ENCODE results near the gene GPR162. TPM values are rescaled to one million over a fixed set of nuclear protein-coding genes. Genes with fewer than 3 reads are reported as not detected.

GPR162 gene
- total and polyA plus RNA-seq, 2 experiments from 2014 or later = 38.6 to 41.1 TPM

Other genes starting within 250 kb of the GPR162 start
- 363 and 580 TPM in 2 replicates for gene CHD4, start 214.4 kb upstream of the GPR162 start, total RNA-seq
- 155 and 204 TPM in 2 replicates for gene CHD4, start 214.4 kb upstream of the GPR162 start, polyA plus RNA-seq
- 0.07 and 0.71 TPM in 2 replicates for gene LPAR5, start 185.9 kb upstream of the GPR162 start, total RNA-seq
- 0.10 and 0.78 TPM in 2 replicates for gene LPAR5, start 185.9 kb upstream of the GPR162 start, polyA plus RNA-seq
- 0.99 and 2.8 TPM in 2 replicates for gene ACRBP, start 174.4 kb upstream of the GPR162 start, total RNA-seq
- 2.6 and 7.0 TPM in 2 replicates for gene ACRBP, start 174.4 kb upstream of the GPR162 start, polyA plus RNA-seq
- gene ING4, start 158.7 kb upstream of the GPR162 start, total RNA-seq = 95.2 and 107 TPM in 2 replicates
- 95.3 and 96.2 TPM in 2 replicates for gene ING4, start 158.7 kb upstream of the GPR162 start, polyA plus RNA-seq
- gene ZNF384, start 132.4 kb upstream of the GPR162 start, total RNA-seq = 39.4 and 44.9 TPM in 2 replicates
- 38.2 and 44.1 TPM in 2 replicates for gene ZNF384, start 132.4 kb upstream of the GPR162 start, polyA plus RNA-seq
- gene PIANP, start 121.0 kb upstream of the GPR162 start, total RNA-seq = 0.36 and 5.5 TPM in 2 replicates
- 4.1 and 5.0 TPM in 2 replicates for gene PIANP, start 121.0 kb upstream of the GPR162 start, polyA plus RNA-seq
- gene COPS7A, start 97.8 kb upstream of the GPR162 start, total RNA-seq = 71.0 and 82.1 TPM in 2 replicates
- gene COPS7A, start 97.8 kb upstream of the GPR162 start, polyA plus RNA-seq = 97.7 and 108 TPM in 2 replicates
- 342 and 449 TPM in 2 replicates for gene MLF2, start 68.7 kb upstream of the GPR162 start, total RNA-seq
- 575 and 592 TPM in 2 replicates for gene MLF2, start 68.7 kb upstream of the GPR162 start, polyA plus RNA-seq
- 194 and 290 TPM in 2 replicates for gene PTMS, start 55.5 kb upstream of the GPR162 start, total RNA-seq
- 426 and 467 TPM in 2 replicates for gene PTMS, start 55.5 kb upstream of the GPR162 start, polyA plus RNA-seq
- gene LAG3, start 49.3 kb upstream of the GPR162 start, total RNA-seq = 0.15 TPM in 1 of 2 replicates, not detected in the other
- gene LAG3, start 49.3 kb upstream of the GPR162 start, polyA plus RNA-seq = 0.34 TPM in 1 of 2 replicates, not detected in the other
- gene CD4, start 32.3 kb upstream of the GPR162 start, total RNA-seq = 3.1 and 3.3 TPM in 2 replicates
- gene CD4, start 32.3 kb upstream of the GPR162 start, polyA plus RNA-seq = 5.2 and 5.9 TPM in 2 replicates
- 11.6 and 19.7 TPM in 2 replicates for gene P3H3, start 6.6 kb downstream of the GPR162 start, total RNA-seq
- 13.7 and 18.2 TPM in 2 replicates for gene P3H3, start 6.6 kb downstream of the GPR162 start, polyA plus RNA-seq
- gene GNB3, start 19.1 kb downstream of the GPR162 start, total RNA-seq = 3.0 and 5.2 TPM in 2 replicates
- 1.7 and 2.1 TPM in 2 replicates for gene GNB3, start 19.1 kb downstream of the GPR162 start, polyA plus RNA-seq
- 11.5 and 42.8 TPM in 2 replicates for gene CDCA3, start 29.5 kb downstream of the GPR162 start, total RNA-seq
- gene CDCA3, start 29.5 kb downstream of the GPR162 start, polyA plus RNA-seq = 10.4 and 84.9 TPM in 2 replicates
- gene USP5, start 30.3 kb downstream of the GPR162 start, total RNA-seq = 145 and 150 TPM in 2 replicates
- 156 TPM in 2 replicates for gene USP5, start 30.3 kb downstream of the GPR162 start, polyA plus RNA-seq
- gene TPI1, start 45.7 kb downstream of the GPR162 start, total RNA-seq = 1,963 and 2,650 TPM in 2 replicates
- gene TPI1, start 45.7 kb downstream of the GPR162 start, polyA plus RNA-seq = 3,554 and 4,448 TPM in 2 replicates
- 11.6 and 12.3 TPM in 2 replicates for gene SPSB2, start 51.5 kb downstream of the GPR162 start, total RNA-seq
- 13.5 and 15.6 TPM in 2 replicates for gene SPSB2, start 51.5 kb downstream of the GPR162 start, polyA plus RNA-seq
- 17.5 and 18.8 TPM in 2 replicates for gene LRRC23, start 83.0 kb downstream of the GPR162 start, total RNA-seq
- gene LRRC23, start 83.0 kb downstream of the GPR162 start, polyA plus RNA-seq = 23.7 and 24.8 TPM in 2 replicates
- gene ENO2, start 92.8 kb downstream of the GPR162 start, total RNA-seq = 56.2 and 87.7 TPM in 2 replicates
- 133 and 154 TPM in 2 replicates for gene ENO2, start 92.8 kb downstream of the GPR162 start, polyA plus RNA-seq
- 28.1 and 46.4 TPM in 2 replicates for gene ATN1, start 106.1 kb downstream of the GPR162 start, total RNA-seq
- 22.8 and 37.8 TPM in 2 replicates for gene ATN1, start 106.1 kb downstream of the GPR162 start, polyA plus RNA-seq
- gene RNU7-1, start 122.0 kb downstream of the GPR162 start, total RNA-seq = not detected in 2 replicates
- gene RNU7-1, start 122.0 kb downstream of the GPR162 start, polyA plus RNA-seq = not detected in 2 replicates
- 260 and 307 TPM in 2 replicates for gene C12orf57, start 122.2 kb downstream of the GPR162 start, total RNA-seq
- gene C12orf57, start 122.2 kb downstream of the GPR162 start, polyA plus RNA-seq = 154 and 208 TPM in 2 replicates
- gene PTPN6, start 129.5 kb downstream of the GPR162 start, total RNA-seq = 17.4 and 19.2 TPM in 2 replicates
- 25.2 and 28.4 TPM in 2 replicates for gene PTPN6, start 129.5 kb downstream of the GPR162 start, polyA plus RNA-seq
- gene PHB2, start 148.8 kb downstream of the GPR162 start, total RNA-seq = 350 and 388 TPM in 2 replicates
- 181 and 228 TPM in 2 replicates for gene PHB2, start 148.8 kb downstream of the GPR162 start, polyA plus RNA-seq
- gene EMG1, start 149.1 kb downstream of the GPR162 start, total RNA-seq = 15.7 and 21.5 TPM in 2 replicates
- gene EMG1, start 149.1 kb downstream of the GPR162 start, polyA plus RNA-seq = 29.7 and 39.2 TPM in 2 replicates
- gene LPCAT3, start 196.7 kb downstream of the GPR162 start, total RNA-seq = 12.0 and 15.8 TPM in 2 replicates
- gene LPCAT3, start 196.7 kb downstream of the GPR162 start, polyA plus RNA-seq = 31.4 and 37.8 TPM in 2 replicates
- 3.0 and 5.0 TPM in 2 replicates for gene C1S, start 238.9 kb downstream of the GPR162 start, total RNA-seq
- gene C1S, start 238.9 kb downstream of the GPR162 start, polyA plus RNA-seq = 7.3 and 9.3 TPM in 2 replicates